Measurements from ENCODE around the gene FCGR3B.
"Not testable (repeated sequence)": the region's sequence is repeated elsewhere in the genome, so short reads cannot be mapped to it uniquely, and the experiment has no call there.

Gene FCGR3B

GRCh38 chr1:161579856-161580507 is 51.0 kb downstream of the FCGR3B start:
- H3K4me3 ChIP-seq (ENCODE audit: low read depth, low read length), result not testable (repeated sequence)

GRCh38 chr1:161576676-161577075 is 54.3 kb downstream of the FCGR3B start:
- not testable (repeated sequence) for H3K4me3 ChIP-seq (ENCODE audit: low read depth, low read length)

Measured in WI38 (cell line).